KOPT-K1 (cell line): ENCODE measurements around the gene ADAMTS8.

Source experiments
- H3K27ac ChIP-seq: fragments of 200-600 bp; sonication (generic); 2 replicates; pipeline ENCODE4 v1.5.1; 2016; ENCODE audit warnings: antibody characterized with exemption, mild to moderate bottlenecking, low read depth, low read length; ENCODE audit not compliant: poor library complexity, severe bottlenecking
- H3K36me3 ChIP-seq: fragments of 200-600 bp; sonication (generic); 2 replicates; pipeline ENCODE4 v1.5.1; 2017; ENCODE audit warnings: antibody characterized with exemption, mild to moderate bottlenecking, low read length, moderate library complexity; ENCODE audit not compliant: insufficient read depth
- H3K9me3 ChIP-seq: fragments of 200-600 bp; sonication (generic); 2 replicates; pipeline ENCODE4 v1.5.1; 2017; ENCODE audit warnings: antibody characterized with exemption, low read length, mild to moderate bottlenecking; ENCODE audit not compliant: insufficient read depth, poor library complexity, severe bottlenecking

The ADAMTS8 gene

GRCh38 chr11:130469181-130469580 is 40.8 kb upstream of the ADAMTS8 start:
- H3K36me3 ChIP-seq, result no peaks in the 10 kb centered on the region
- H3K9me3 ChIP-seq, result no peaks in the 10 kb centered on the region
- H3K27ac ChIP-seq, result no peak overlapping the region

- Histone ChIP-seq H3K9me3 (no peaks in the 10 kb centered on the region), H3K27ac (no peak overlapping the region), H3K36me3 (no peaks in the 10 kb centered on the region)
Measured at GRCh38 chr11:130467116-130467900, 38.9 kb upstream of the ADAMTS8 start.

GRCh38 chr11:130465263-130465662 is 36.9 kb upstream of the ADAMTS8 start:
- H3K9me3 ChIP-seq, result no peaks in the 10 kb centered on the region
- H3K27ac ChIP-seq, result no peak overlapping the region

GRCh38 chr11:130464291-130464812 is 35.9 kb upstream of the ADAMTS8 start:
- H3K27ac ChIP-seq, result no peak overlapping the region
- no peaks in the 10 kb centered on the region for H3K36me3 ChIP-seq
- no peaks in the 10 kb centered on the region for H3K9me3 ChIP-seq

More at GRCh38 chr11:130465263-130465662, 36.9 kb upstream of the ADAMTS8 start:
- no peaks in the 10 kb centered on the region for H3K36me3 ChIP-seq

GRCh38 chr11:130462931-130463330 is 34.5 kb upstream of the ADAMTS8 start:
- Histone ChIP-seq H3K9me3 (no peaks in the 10 kb centered on the region), H3K36me3 (no peaks in the 10 kb centered on the region), H3K27ac (no peak overlapping the region)

GRCh38 chr11:130462101-130462885 is 33.9 kb upstream of the ADAMTS8 start:
- Histone ChIP-seq H3K9me3 (no peaks in the 10 kb centered on the region), H3K36me3 (no peaks in the 10 kb centered on the region), H3K27ac (no peak overlapping the region)

- H3K9me3 ChIP-seq, result no peaks in the 10 kb centered on the region
- no peaks in the 10 kb centered on the region for H3K36me3 ChIP-seq
- no peak overlapping the region for H3K27ac ChIP-seq
Measured at GRCh38 chr11:130459521-130459920, 31.1 kb upstream of the ADAMTS8 start.

GRCh38 chr11:130458410-130458729 is 30.0 kb upstream of the ADAMTS8 start:
- no peaks in the 10 kb centered on the region for H3K36me3 ChIP-seq
- no peak overlapping the region for H3K27ac ChIP-seq
- H3K9me3 ChIP-seq, result no peaks in the 10 kb centered on the region

- H3K9me3 ChIP-seq, result no peaks in the 10 kb centered on the region
- no peaks in the 10 kb centered on the region for H3K36me3 ChIP-seq
- H3K27ac ChIP-seq, result no peak overlapping the region
Measured at GRCh38 chr11:130457623-130458409, 29.4 kb upstream of the ADAMTS8 start.

GRCh38 chr11:130456286-130456685 is 27.9 kb upstream of the ADAMTS8 start:
- Histone ChIP-seq H3K9me3 (no peaks in the 10 kb centered on the region), H3K27ac (no peak overlapping the region), H3K36me3 (no peaks in the 10 kb centered on the region)

GRCh38 chr11:130455483-130456127 is 27.2 kb upstream of the ADAMTS8 start:
- no peak overlapping the region for H3K27ac ChIP-seq
- H3K9me3 ChIP-seq, result no peaks in the 10 kb centered on the region
- H3K36me3 ChIP-seq, result no peaks in the 10 kb centered on the region

GRCh38 chr11:130454491-130455252 is 26.3 kb upstream of the ADAMTS8 start:
- H3K36me3 ChIP-seq, result no peaks in the 10 kb centered on the region
- no peak overlapping the region for H3K27ac ChIP-seq
- H3K9me3 ChIP-seq, result no peaks in the 10 kb centered on the region

- no peaks in the 10 kb centered on the region for H3K36me3 ChIP-seq
- H3K27ac ChIP-seq, result no peak overlapping the region
- H3K9me3 ChIP-seq, result no peaks in the 10 kb centered on the region
Measured at GRCh38 chr11:130452940-130453339, 24.5 kb upstream of the ADAMTS8 start.

- Histone ChIP-seq H3K36me3 (no peaks in the 10 kb centered on the region), H3K27ac (no peak overlapping the region), H3K9me3 (no peaks in the 10 kb centered on the region)
Measured at GRCh38 chr11:130452176-130452575, 23.8 kb upstream of the ADAMTS8 start.
